Erythroblast (primary cell): Measurements from ENCODE around the gene HOXD12.

Experiments used
- GATA1 ChIP-seq: IDR thresholded peaks from 2 replicates; pipeline ENCODE4 v1.6.1; 2011; ENCODE audit warnings: low read depth, mild to moderate bottlenecking, control low read depth, low read length, moderate library complexity
- POLR2A ChIP-seq: IDR thresholded peaks from 2 replicates; pipeline ENCODE4 v1.6.1; 2011; ENCODE audit warnings: mild to moderate bottlenecking, low read length

DNA sequence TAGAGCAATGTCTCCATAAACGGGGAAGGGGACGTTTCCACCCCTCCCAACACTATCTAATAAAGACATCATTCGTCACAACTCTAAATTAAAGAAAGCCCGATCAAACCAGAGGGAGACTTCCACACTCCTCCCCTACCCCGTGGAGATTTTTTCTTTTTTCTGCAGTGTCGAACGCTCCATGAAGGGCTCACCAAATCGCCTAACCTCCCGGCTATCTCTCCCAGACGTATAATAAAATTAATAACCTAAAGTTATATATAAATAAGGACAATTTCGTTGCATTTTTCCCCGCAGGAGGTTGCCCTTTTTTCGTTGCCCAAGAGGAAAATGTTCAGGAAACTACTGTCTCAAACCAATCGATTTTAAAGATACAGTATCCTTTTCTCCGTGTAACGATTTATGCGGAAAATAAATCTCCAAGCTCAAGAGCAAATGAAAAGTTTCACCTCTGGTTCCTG lies 18.2 kb upstream of the HOXD12 start:
- TF ChIP-seq POLR2A, result no peak
- TF ChIP-seq GATA1, result no peak
